NB4 (cell line): Measurements from ENCODE around the gene UBASH3A.

Source experiments
- DNase-seq: peaks from one replicate; pipeline ENCODE4 v3.0.0; 2010; ENCODE audit warnings: low read depth
- H3K4me3 ChIP-seq: one replicate; pipeline ENCODE4 v1.5.1; 2011; ENCODE audit warnings: mild to moderate bottlenecking, low read depth, low read length, moderate library complexity
- MAX ChIP-seq: IDR thresholded peaks from 2 replicates; pipeline ENCODE4 v1.6.1; 2011; ENCODE audit warnings: low read depth, low read length
- MYC ChIP-seq: IDR thresholded peaks from 2 replicates; pipeline ENCODE4 v1.6.1; 2011; ENCODE audit warnings: low read depth, low read length
- POLR2A ChIP-seq: IDR thresholded peaks from 2 replicates; pipeline ENCODE4 v1.6.1; 2011; ENCODE audit warnings: mild to moderate bottlenecking; ENCODE audit not compliant: insufficient read length; ENCODE audit errors: extremely low read depth
- TF ChIP-seq, protein P1 (sequence below): IDR thresholded peaks from one replicate; pipeline ENCODE4 v1.5.1; 2012; ENCODE audit warnings: low read depth, low read length

Gene UBASH3A

DNA sequence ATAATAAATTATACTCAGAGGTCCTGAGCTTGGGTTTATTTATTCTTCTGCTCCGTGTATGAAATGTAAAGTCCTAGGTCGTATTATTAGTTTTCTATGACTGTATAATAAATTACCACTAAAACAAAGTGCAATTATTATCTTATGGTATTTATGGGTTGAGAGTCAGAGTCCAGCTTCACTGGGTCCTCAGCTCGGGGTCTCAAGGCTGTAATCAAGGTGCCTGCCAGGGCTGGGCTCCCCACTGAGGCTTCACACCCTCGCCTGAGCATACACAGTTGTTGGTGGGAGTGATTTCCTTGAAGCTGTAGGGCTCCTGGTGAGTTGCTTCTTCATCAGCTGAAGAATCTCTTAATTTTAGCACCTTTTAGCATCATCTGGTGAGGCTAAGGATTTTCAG lies 15.2 kb downstream of the UBASH3A start:
- no peak for DNase-seq
- TF ChIP-seq POLR2A (no peak), MAX (no peak), MYC (no peak)
- TF ChIP-seq, protein P1, sequence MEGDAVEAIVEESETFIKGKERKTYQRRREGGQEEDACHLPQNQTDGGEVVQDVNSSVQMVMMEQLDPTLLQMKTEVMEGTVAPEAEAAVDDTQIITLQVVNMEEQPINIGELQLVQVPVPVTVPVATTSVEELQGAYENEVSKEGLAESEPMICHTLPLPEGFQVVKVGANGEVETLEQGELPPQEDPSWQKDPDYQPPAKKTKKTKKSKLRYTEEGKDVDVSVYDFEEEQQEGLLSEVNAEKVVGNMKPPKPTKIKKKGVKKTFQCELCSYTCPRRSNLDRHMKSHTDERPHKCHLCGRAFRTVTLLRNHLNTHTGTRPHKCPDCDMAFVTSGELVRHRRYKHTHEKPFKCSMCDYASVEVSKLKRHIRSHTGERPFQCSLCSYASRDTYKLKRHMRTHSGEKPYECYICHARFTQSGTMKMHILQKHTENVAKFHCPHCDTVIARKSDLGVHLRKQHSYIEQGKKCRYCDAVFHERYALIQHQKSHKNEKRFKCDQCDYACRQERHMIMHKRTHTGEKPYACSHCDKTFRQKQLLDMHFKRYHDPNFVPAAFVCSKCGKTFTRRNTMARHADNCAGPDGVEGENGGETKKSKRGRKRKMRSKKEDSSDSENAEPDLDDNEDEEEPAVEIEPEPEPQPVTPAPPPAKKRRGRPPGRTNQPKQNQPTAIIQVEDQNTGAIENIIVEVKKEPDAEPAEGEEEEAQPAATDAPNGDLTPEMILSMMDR: no peak
- H3K4me3 ChIP-seq: no peak overlapping the region

GRCh38 chr21:42419845-42420244 lies 16.1 kb downstream of the UBASH3A start:
- DNase-seq: no peak
- TF ChIP-seq, protein P1: no peak
- TF ChIP-seq MYC (no peak), MAX (no peak), POLR2A (no peak)
- H3K4me3 ChIP-seq: no peak overlapping the region

- DNase-seq: no peak
- TF ChIP-seq MAX: no peak
- TF ChIP-seq MYC: no peak
- TF ChIP-seq POLR2A: no peak
- TF ChIP-seq, protein P1: no peak
- H3K4me3 ChIP-seq: no peak overlapping the region
Observed at GRCh38 chr21:42421018-42421793, 17.5 kb downstream of the UBASH3A start.

DNA sequence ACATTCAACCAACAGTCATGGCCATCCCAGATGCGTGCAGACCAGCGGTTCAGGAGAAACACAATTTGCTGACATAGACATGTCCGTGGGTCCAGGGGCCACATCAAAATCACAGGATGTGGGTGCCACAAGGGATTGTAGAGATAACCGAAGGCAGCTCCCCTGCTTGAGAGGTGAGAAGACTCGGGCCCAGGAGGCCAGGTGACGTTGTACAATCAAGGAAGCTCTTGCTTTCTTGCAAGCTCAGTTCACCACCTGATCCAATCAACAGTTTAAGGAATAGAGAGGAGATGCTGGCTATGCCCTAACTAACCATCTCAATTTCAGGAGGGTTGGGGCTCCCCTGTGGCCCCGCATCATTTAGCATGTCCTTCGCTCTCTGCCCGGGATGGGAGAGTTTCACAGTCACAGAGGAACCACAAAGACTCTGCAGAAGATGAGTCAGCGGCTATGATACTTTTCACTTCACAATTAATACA lies 19.5 kb downstream of the UBASH3A start:
- no peak overlapping the region for H3K4me3 ChIP-seq
- TF ChIP-seq POLR2A (no peak), MYC (no peak), MAX (no peak)
- TF ChIP-seq, protein P1: no peak
- peak; percentile 62 for DNase-seq

DNA sequence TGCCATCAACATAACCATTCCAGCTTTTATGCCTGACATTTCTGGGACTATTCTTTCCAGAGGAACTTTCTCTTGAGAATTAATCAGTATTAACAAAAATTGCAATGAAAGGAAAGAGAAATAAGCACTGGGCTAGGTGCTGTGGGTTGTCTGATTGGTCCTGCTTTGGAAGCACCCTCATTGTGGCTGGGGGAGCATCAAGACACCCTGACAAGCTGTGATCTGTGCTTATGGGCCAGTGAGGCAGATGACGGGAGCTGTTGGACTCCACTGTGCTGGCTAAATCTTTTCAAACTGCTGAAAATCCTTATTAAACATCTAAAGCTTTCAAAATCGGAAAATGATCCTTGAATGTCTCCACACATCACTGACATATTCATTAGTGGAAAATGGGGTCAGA lies 20.0 kb downstream of the UBASH3A start:
- no peak overlapping the region for H3K4me3 ChIP-seq
- TF ChIP-seq MAX (no peak), MYC (no peak)
- DNase-seq: no peak

DNA sequence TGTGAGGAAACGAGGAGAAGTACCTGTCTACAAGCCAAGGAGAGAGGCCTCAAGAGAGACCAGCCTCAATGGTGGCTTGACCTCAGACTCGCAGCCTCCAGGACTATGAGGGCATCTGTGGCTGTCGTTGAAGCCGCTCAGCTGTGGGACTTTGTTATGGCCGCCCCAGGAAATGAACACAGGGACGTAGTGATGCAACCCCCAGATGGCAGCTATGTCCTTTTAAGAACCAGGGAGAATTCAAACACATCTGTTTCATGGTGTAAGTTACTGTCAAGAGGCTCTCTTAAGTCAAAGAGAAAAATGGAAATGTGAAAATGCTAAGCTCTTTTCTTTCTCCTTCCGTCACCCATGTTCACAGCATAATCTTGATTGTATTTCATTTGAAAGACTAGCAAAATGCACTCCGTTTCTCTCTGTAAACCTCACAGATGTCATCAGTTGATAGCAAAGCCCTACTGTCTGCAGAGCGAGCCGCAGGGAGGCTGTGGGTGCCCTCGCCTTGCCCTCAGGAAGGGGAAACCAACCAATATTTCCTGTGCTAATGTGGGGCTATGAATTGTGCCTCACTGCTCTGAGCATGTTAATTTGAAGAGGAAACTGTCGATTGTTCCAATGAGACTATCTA lies 21.3 kb downstream of the UBASH3A start:
- TF ChIP-seq POLR2A: no peak
- peak; percentile 27; the same call in 1 of the 2 replicates for TF ChIP-seq MYC
- H3K4me3 ChIP-seq: peak overlapping the region; percentile 30
- DNase-seq: peak; percentile 89
